ENCODE data around the gene AMN1. TPM values are rescaled to one million over a fixed set of nuclear protein-coding genes. Genes with fewer than 3 reads are reported as not detected.

The AMN1 gene
- total RNA-seq, 1 experiment from 2014 or later: 20.9 TPM

DNA sequence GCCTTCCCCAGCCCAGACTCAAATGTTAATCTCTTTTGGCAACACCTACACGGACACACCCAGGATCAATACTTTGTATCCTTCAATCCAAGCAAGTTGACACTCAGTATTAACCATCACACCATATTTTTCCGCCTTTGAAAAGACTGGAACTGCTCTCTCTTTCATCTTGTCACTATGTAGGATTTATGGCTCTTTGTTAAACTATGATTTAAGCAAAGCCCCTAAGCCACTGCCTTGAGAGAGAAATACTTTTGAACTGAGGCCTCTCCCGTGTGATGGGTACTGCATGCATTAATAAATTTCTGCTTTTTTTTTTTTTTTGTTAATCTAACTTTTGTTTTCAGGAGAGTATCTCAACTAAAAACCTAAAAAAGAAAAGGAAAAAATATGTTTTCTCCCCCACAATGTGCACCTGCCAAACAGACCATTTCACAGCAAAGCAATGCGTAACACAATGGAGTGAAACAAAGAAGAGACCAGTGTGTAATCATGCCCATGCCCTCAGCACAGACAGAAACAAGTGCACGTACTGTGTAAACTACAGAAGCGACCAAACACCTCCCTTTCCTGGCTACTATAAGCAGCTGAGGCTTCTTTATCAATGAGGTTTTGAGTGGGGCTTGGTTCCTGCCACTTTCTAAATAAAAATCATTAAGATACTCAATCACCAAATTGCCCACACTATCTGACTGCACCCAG lies 97.6 kb downstream of the AMN1 start:
- DNase-seq (ENCODE audit: low spot score): no peak

DNA sequence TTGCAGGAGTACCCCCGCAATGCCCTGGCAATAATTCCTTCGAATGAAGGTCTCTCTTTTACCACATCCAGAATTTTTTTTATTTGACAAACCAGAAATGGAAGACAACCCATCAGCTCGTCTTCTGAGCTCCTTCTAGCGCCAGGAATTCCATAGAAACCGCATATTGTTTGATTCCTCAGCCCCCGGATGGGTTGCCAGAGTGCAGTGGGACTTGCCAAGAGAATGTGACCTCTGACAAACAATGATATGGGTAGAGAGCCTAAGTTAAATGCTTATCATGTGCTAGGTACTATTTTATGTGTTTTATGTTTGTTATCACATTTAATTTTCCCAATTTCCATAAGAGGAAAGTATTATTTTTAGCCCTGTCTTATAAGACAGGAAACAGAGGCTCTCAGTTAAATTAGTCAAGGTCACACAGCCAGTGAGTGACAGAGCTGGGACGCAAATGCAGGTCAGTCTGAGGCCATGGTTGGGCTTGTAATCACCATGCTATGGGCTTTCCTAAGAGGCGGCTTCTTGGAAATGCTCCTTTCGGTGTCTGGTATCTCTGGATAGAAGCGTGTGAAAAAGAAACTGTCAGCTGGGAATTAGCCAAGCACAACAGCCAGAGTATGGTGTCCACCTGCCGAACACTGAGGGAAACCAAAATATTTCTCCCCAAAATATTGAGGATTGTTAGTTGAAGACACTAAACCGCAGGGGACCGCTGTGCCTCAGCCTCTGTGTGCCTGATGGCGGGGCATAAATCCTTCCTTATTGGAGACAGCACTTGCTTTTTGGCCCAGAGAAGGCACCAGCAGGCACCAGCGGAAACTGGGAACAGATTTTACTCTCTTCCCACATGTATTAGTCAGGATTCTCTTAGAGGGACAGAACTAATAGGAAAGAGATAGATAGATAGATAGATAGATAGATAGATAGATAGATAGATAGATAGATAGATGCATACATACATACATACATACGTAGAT lies 98.8 kb downstream of the AMN1 start:
- no peak for DNase-seq (ENCODE audit: low spot score)

DNA sequence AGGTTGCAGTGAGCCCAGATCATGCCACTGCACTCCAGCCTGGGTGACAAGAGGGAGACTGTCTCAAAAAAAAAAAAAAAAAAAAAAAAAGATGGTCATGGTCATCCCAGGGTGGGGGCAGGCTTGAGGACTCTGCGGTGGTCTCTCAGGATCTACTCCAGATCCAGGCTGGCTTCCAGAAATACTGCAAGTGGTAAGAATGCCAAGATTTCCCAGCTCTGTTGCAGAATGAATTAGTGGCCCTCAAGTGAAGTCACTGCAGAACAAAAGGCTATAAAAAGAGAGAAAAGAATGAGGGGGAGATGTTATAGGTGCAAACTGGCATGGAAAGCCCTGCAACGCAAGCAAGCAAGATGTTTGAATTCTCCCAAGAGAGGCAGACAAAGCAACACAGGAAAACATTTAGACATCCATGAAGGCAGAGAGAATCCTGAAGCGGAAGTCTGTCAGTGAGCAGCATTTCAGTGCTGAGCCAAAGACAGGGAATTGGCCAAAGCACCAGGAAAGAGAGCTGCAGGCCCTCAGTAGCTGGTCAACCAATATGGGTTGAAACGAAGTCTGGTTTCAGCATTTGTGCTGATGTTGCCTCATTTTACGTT lies 101.3 kb downstream of the AMN1 start:
- no peak for DNase-seq (ENCODE audit: low spot score)

DNA sequence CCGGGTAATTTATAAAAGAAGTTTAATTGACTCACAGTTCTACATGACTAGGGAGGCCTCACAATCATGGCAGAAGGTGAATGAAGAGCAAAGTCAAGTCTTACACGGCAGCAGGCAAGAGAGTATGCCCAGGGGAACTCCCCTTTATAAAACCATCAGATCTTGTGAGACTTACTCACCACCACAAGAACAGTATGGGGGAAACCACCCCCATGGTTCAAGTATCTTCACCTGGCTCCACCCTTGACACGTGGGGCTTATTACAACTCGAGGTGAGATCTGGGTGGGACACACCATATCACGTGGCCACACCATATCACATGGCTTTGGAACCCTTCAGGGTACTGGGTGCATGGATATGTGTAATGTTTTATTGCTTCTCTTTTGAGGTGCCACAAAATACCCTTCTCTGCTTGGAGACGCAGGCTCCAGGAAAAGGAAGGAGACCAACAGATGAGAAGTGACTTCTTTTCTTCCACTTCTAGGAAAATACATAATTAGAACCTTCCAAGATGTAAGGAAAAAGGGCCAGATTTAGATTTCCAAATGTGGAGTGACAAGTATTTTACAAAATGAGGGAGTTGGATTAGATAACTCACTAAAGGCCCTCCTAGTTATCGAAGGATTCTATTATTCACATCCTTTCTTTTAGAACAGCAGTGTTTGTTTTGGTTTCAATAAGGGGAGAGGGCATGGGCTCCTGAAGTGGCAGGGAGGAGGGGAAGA lies 102.4 kb downstream of the AMN1 start:
- DNase-seq (ENCODE audit: low spot score): no peak

DNA sequence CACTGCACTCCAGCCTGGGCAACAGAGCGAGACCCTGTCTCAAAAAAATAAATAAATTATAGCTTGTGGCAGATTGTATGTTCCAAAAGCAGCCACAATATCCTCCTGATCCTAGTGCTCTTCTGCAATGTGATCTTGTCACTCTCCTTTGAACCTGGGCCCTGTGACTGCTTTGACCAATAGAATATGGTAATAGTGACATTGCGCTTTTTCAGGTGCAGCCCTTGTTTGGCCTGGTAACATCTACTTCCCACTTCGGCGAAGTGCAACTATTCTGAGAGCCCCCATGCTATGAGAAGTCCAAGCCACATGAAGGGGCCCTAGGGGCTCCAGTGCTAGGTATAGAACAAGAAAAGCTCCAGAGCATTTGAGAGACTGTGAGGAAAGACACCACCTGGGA lies 106.8 kb downstream of the AMN1 start:
- DNase-seq (ENCODE audit: low spot score): no peak

Other genes with a start within 250 kb of the AMN1 start
- gene DENND5B, start 137.9 kb downstream of the AMN1 start, total RNA-seq (2014; rRNA removed; shearing (Covaris generic)): 4.3 and 8.6 TPM in 2 replicates
- 1.3 and 1.9 TPM in 2 replicates for gene ETFBKMT, start 69.3 kb downstream of the AMN1 start, total RNA-seq (2014; rRNA removed; shearing (Covaris generic))
- gene RESF1, start 230.4 kb upstream of the AMN1 start, total RNA-seq (2014; rRNA removed; shearing (Covaris generic)): 14.3 and 14.5 TPM in 2 replicates

All from H4 (cell line).